Lung (tissue), 12 donors: ENCODE data around the gene ARPC4. TPM values are rescaled to one million over a fixed set of nuclear protein-coding genes. Genes with fewer than 3 reads are reported as not detected.

Experiments used
- ATAC-seq: fragments of 200-7000 bp; cut with Tn5 transposase; one replicate; pipeline ENCODE4 v1.9.1; 2020; ENCODE audit warnings: moderate number of reproducible peaks; ENCODE audit not compliant: insufficient read depth, low FRiP score
- DNase-seq, 3 donors: peaks; one replicate each; pipeline ENCODE4 v3.0.0-alpha.2; 2013 to 2017
- H3K27ac ChIP-seq, 2 donors: one replicate each; pipeline ENCODE4 v1.5.1; 2013; ENCODE audit warnings: mild to moderate bottlenecking in 2 of 2, moderate library complexity in 2 of 2, control low read depth in 1 of 2, inconsistent platforms in 1 of 2, low read depth in 1 of 2, low read length in 1 of 2
- H3K27me3 ChIP-seq, 3 donors: one replicate each; pipeline ENCODE4 v1.5.1; 2013; ENCODE audit warnings: low read length in 2 of 3; ENCODE audit not compliant: control insufficient read depth in 3 of 3, insufficient read depth in 3 of 3
- H3K36me3 ChIP-seq, 4 donors: one replicate each; pipeline ENCODE4 v1.5.1; 2013; ENCODE audit warnings: low read length in 4 of 4, mild to moderate bottlenecking in 1 of 4, moderate library complexity in 1 of 4; ENCODE audit not compliant: control insufficient read depth in 4 of 4, insufficient read depth in 4 of 4
- H3K4me1 ChIP-seq, 5 donors: one replicate each; pipeline ENCODE4 v1.5.1; 2013; ENCODE audit warnings: low read length in 5 of 5, mild to moderate bottlenecking in 2 of 5, moderate library complexity in 1 of 5; ENCODE audit not compliant: control insufficient read depth in 5 of 5, insufficient read depth in 5 of 5
- H3K4me3 ChIP-seq: one replicate; pipeline ENCODE4 v1.5.1; 2013; ENCODE audit warnings: mild to moderate bottlenecking, control low read depth, moderate library complexity
- H3K9ac ChIP-seq, 2 donors: one replicate each; pipeline ENCODE4 v1.5.1; 2013; ENCODE audit warnings: low read length in 2 of 2, control low read depth in 1 of 2; ENCODE audit not compliant: insufficient read depth in 1 of 2
- H3K9me3 ChIP-seq, 4 donors: one replicate each; pipeline ENCODE4 v1.5.1; 2013; ENCODE audit warnings: low read length in 3 of 4, mild to moderate bottlenecking in 1 of 4, moderate library complexity in 1 of 4; ENCODE audit not compliant: control insufficient read depth in 4 of 4, insufficient read depth in 3 of 4
- CTCF ChIP-seq: IDR thresholded peaks from 2 replicates; pipeline ENCODE4 v1.5.1; 2012; ENCODE audit warnings: mild to moderate bottlenecking; ENCODE audit errors: control extremely low read depth, extremely low read depth
- WGBS, 2 donors: extraction: QIAGEN DNeasy Blood & Tissue Kit; methylation state at CpG; one replicate each; pipeline ENCODE4 v1.1.7; 2013; 5-methylcytosine and 5-hydroxymethylcytosine counted together
- polyA plus RNA-seq, 2 donors: library from polyadenylated mRNA; stranded (reverse); fragments of 200-250 nt; gene quantifications; one replicate each; pipeline ENCODE4 v1.2.1, GENCODE V29; 2013
- total RNA-seq, 2 donors: library from RNA; depleted of rRNA in 1 of 2; stranded (reverse); fragments of >200 nt in 1 of 2; gene quantifications; one replicate each; pipeline ENCODE4 v1.2.1, GENCODE V29; 2014 to 2021
- donor health status: control.
- donor health status: control.
- donor health status: Bipolar disorder and iron deficiency.
- donor health status: healthy.
- donor health status: DM: yes; HTN: yes; CAD: no.

The ARPC4 gene
- total and polyA plus RNA-seq, 4 donors, result 74.9 to 239 (median 129) TPM

- Histone ChIP-seq H3K9ac (no peak overlapping the region), H3K27ac (no peak overlapping the region), H3K27me3 (no peaks in the 10 kb centered on the region), H3K36me3 (peaks cover 10 to 40% (median 31%) of the 10 kb centered on the region in 4 donors), H3K4me1 (peaks cover 0 to 3% (median 0%) of the 10 kb centered on the region in 5 donors), H3K9me3 (no peaks in the 10 kb centered on the region), H3K4me3 (no peak overlapping the region)
- no peak for TF ChIP-seq CTCF
- no peak for DNase-seq
- ATAC-seq, result no peak
- WGBS, 2 donors, result 97% methylated on average over 7 of the region's 7 CpGs
Measured at GRCh38 chr3:9786209-9786739, 6.6 kb upstream of the ARPC4 start.

- ATAC-seq, result no peak
- 92 to 95% methylated on average over 13 of the region's 13 CpGs for WGBS, 2 donors
- H3K27ac ChIP-seq, result no peak overlapping the region
- H3K27me3 ChIP-seq, result no peaks in the 10 kb centered on the region
- peaks cover 0 to 11% (median 0%) of the 10 kb centered on the region in 5 donors for H3K4me1 ChIP-seq
- H3K9ac ChIP-seq, result no peak overlapping the region
- TF ChIP-seq CTCF, result no peak
- no peak overlapping the region for H3K4me3 ChIP-seq
- peaks cover 10 to 35% (median 29%) of the 10 kb centered on the region in 4 donors for H3K36me3 ChIP-seq
- H3K9me3 ChIP-seq, result no peaks in the 10 kb centered on the region
- DNase-seq, result no peak
Measured at GRCh38 chr3:9786825-9787669, 5.8 kb upstream of the ARPC4 start.

- Histone ChIP-seq H3K9me3 (no peaks in the 10 kb centered on the region), H3K27me3 (no peaks in the 10 kb centered on the region), H3K9ac (no peak overlapping the region), H3K4me1 (peaks cover 0 to 12% (median 0%) of the 10 kb centered on the region in 5 donors), H3K4me3 (no peak overlapping the region), H3K36me3 (peaks cover 5 to 33% (median 26%) of the 10 kb centered on the region in 4 donors), H3K27ac (no peak overlapping the region)
- no peak for DNase-seq
- no peak for TF ChIP-seq CTCF
- ATAC-seq, result no peak
- 85 to 97% methylated on average over 6 of the region's 6 CpGs for WGBS, 2 donors
Measured at GRCh38 chr3:9787714-9788113, 5.2 kb upstream of the ARPC4 start.
